ENCODE data around the gene SMARCA1. TPM values are rescaled to one million over a fixed set of nuclear protein-coding genes. Genes with fewer than 3 reads are reported as not detected.

SMARCA1 gene
- total RNA-seq, 2 donors from 2014 or later, result 17.6 to 25.4 TPM

- TF ChIP-seq POLR2A (IDR thresholded peaks at IDR 0.05) (no peak), CTCF (IDR thresholded peaks at IDR 0.05) (no peak)
- no peak for DNase-seq
- no peak overlapping the region for H3K27ac ChIP-seq
- H3K4me1 ChIP-seq, result no peaks in the 10 kb centered on the region
- intact Hi-C loops (cut with DNase I), result no loop called here
- no peaks in the 10 kb centered on the region for H3K36me3 ChIP-seq (replicated peaks in 1 of 2; ENCODE audit: insufficient read depth in 1 of 2, low read depth in 2 of 2)
- H3K27me3 ChIP-seq, result no peaks in the 10 kb centered on the region
- H3K4me3 ChIP-seq, result no peak overlapping the region
- ATAC-seq, result no peak
- no peaks in the 10 kb centered on the region for H3K9me3 ChIP-seq
- 84 to 93% methylated on average over 6 of the region's 6 CpGs for WGBS, 2 donors
Measured at GRCh38 chrX:129452523-129452922, 70.8 kb downstream of the SMARCA1 start.

- Histone ChIP-seq H3K27ac (no peak overlapping the region), H3K9me3 (no peaks in the 10 kb centered on the region), H3K4me1 (no peaks in the 10 kb centered on the region), H3K27me3 (no peaks in the 10 kb centered on the region), H3K4me3 (no peak overlapping the region), H3K36me3 (replicated peaks in 1 of 2; ENCODE audit: insufficient read depth in 1 of 2, low read depth in 2 of 2) (no peaks in the 10 kb centered on the region)
- intact Hi-C loops (cut with DNase I), result no loop called here
- ATAC-seq, result no peak
- TF ChIP-seq POLR2A (IDR thresholded peaks at IDR 0.05), result no peak
- TF ChIP-seq CTCF (IDR thresholded peaks at IDR 0.05), result no peak
- no peak for DNase-seq
- WGBS, 2 donors, result 89 to 98% methylated on average over 4 of the region's 4 CpGs
Measured at GRCh38 chrX:129450123-129450522, 73.2 kb downstream of the SMARCA1 start.

DNA sequence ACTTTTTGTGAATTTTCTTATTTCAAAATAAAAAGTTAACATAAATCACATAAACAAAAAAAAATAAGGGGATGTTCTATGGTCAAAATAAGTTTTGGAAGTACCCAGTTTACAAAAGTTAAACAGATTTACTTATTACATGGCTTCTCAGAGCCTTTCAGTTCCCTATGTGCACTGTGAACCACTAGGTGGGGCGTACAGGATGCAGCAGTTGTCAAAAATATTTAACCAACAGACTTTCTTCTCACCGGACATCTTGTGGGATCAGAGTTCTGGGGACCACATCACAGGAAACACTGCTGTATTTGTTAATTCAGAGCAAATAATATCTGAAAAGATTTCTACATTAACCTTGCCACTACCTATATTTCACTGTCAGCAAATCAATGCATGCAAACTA is 74.1 kb downstream of the SMARCA1 start:
- WGBS, 2 donors, result 86 to 94% methylated on average over 2 of the region's 2 CpGs
- no peaks in the 10 kb centered on the region for H3K4me1 ChIP-seq
- DNase-seq, result no peak
- no peaks in the 10 kb centered on the region for H3K27me3 ChIP-seq
- H3K4me3 ChIP-seq, result no peak overlapping the region
- no peaks in the 10 kb centered on the region for H3K9me3 ChIP-seq
- no peaks in the 10 kb centered on the region for H3K36me3 ChIP-seq (replicated peaks in 1 of 2; ENCODE audit: insufficient read depth in 1 of 2, low read depth in 2 of 2)
- TF ChIP-seq CTCF (IDR thresholded peaks at IDR 0.05) (no peak), POLR2A (IDR thresholded peaks at IDR 0.05) (no peak)
- no peak overlapping the region for H3K27ac ChIP-seq
- intact Hi-C loops (cut with DNase I), result no loop called here
- no peak for ATAC-seq

DNA sequence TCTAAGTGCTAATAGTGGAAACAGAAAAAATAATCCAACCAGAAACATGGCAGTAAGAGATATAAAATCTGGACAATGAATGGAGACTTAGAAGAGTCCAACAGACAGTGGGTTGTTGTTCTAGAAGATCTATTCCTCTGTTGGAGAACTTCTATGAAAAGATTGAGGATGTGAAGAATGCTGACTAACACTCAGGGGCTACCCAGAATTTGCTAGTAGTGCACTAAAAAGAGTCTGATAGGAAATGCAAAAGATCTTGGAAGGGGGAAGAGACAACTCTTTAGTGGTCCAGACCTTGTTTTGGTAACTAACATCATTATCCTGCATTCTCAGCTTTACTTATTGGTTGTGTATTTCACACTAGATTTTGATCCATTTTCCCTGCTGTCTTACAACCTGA is 77.9 kb downstream of the SMARCA1 start:
- intact Hi-C loops (cut with DNase I), result no loop called here
- Histone ChIP-seq H3K4me3 (no peak overlapping the region), H3K27ac (no peak overlapping the region), H3K9me3 (no peaks in the 10 kb centered on the region), H3K27me3 (no peaks in the 10 kb centered on the region), H3K4me1 (no peaks in the 10 kb centered on the region), H3K36me3 (replicated peaks in 1 of 2; ENCODE audit: insufficient read depth in 1 of 2, low read depth in 2 of 2) (no peaks in the 10 kb centered on the region)
- ATAC-seq, result no peak
- no peak for DNase-seq
- TF ChIP-seq CTCF (IDR thresholded peaks at IDR 0.05) (no peak), POLR2A (IDR thresholded peaks at IDR 0.05) (no peak)

DNA sequence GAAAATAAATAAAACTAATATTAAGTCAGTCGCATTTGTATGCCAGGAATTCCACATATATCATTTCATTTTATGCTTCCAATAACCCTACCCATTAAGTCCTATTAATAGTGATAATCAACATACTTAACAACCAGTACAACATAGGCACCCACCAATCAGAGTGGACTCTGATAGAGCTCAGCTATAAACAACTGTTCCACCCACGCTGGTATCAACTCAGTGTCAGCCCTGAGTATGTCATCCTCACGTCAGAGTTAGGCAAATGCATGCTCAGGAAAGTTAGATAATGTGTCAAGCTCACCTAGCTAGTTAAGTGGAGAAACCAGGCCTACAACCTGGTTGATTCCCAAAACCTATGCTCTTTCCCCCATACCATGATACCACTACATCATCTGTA is 89.3 kb downstream of the SMARCA1 start:
- Histone ChIP-seq H3K27ac (no peak overlapping the region), H3K4me3 (no peak overlapping the region), H3K27me3 (no peaks in the 10 kb centered on the region), H3K4me1 (no peaks in the 10 kb centered on the region), H3K36me3 (replicated peaks in 1 of 2; ENCODE audit: insufficient read depth in 1 of 2, low read depth in 2 of 2) (no peaks in the 10 kb centered on the region), H3K9me3 (no peaks in the 10 kb centered on the region)
- ATAC-seq (no peak), DNase-seq (no peak)
- WGBS, 2 donors, result 80 to 88% methylated on average over 3 of the region's 3 CpGs
- intact Hi-C loops (cut with DNase I), result no loop called here
- TF ChIP-seq POLR2A (IDR thresholded peaks at IDR 0.05) (no peak), CTCF (IDR thresholded peaks at IDR 0.05) (no peak)
